ENCODE results near the gene OR52H1.

The OR52H1 gene

GRCh38 chr11:5531053-5531831 lies 17.1 kb downstream of the OR52H1 start:
- no peak for DNase-seq

- DNase-seq, result no peak
Measured at GRCh38 chr11:5528495-5528894, 19.8 kb downstream of the OR52H1 start.

GRCh38 chr11:5527716-5528115 lies 20.6 kb downstream of the OR52H1 start:
- DNase-seq, result no peak

- no peak for DNase-seq
Measured at GRCh38 chr11:5524756-5525155, 23.6 kb downstream of the OR52H1 start.

- no peak for DNase-seq
Measured at GRCh38 chr11:5522308-5522707, 26.0 kb downstream of the OR52H1 start.

GRCh38 chr11:5521540-5521939 lies 26.8 kb downstream of the OR52H1 start:
- no peak for DNase-seq

GRCh38 chr11:5516599-5516998 lies 31.7 kb downstream of the OR52H1 start, which contains the start of gene UBQLNL:
Gene UBQLNL, minus strand, starts transcription at chr11:5516699. Its CDS starts 258 bp downstream, at chr11:5516441.
- DNase-seq, result no peak

- no peak for DNase-seq
Measured at GRCh38 chr11:5514841-5515240, 33.5 kb downstream of the OR52H1 start.

- DNase-seq, result no peak
Measured at GRCh38 chr11:5509803-5510202, 38.5 kb downstream of the OR52H1 start, which contains the start of gene UBQLN3. Gene UBQLN3, minus strand, starts transcription at chr11:5509957. Its CDS starts 399 bp downstream, at chr11:5509558.

- no peak for DNase-seq
Measured at GRCh38 chr11:5508605-5509004, 39.7 kb downstream of the OR52H1 start.

- no peak for DNase-seq
Measured at GRCh38 chr11:5507933-5508305, 40.4 kb downstream of the OR52H1 start.

GRCh38 chr11:5507177-5507932 lies 41.0 kb downstream of the OR52H1 start:
- no peak for DNase-seq

- no peak for DNase-seq
Measured at GRCh38 chr11:5505363-5506048, 42.8 kb downstream of the OR52H1 start.

- DNase-seq, result no peak
Measured at GRCh38 chr11:5504403-5504921, 43.9 kb downstream of the OR52H1 start.

- DNase-seq, result no peak
Measured at GRCh38 chr11:5500393-5500801, 47.9 kb downstream of the OR52H1 start.

- DNase-seq, result no peak
Measured at GRCh38 chr11:5499671-5500070, 48.7 kb downstream of the OR52H1 start.

Measured in stimulated activated CD4-positive, alpha-beta T cell treated with anti-CD3 and anti-CD28 coated beads, Interleukin-4, amount 100 ng/mL, for 1 hour (primary cell).